ENCODE data around the gene CXCR4. TPM values are rescaled to one million over a fixed set of nuclear protein-coding genes. Genes with fewer than 3 reads are reported as not detected.

Gene CXCR4
- polyA plus RNA-seq, 1 donor from 2014 or later: 0.50 TPM

GRCh38 chr2:136065907-136066306 lies 52.0 kb downstream of the CXCR4 start:
- TF ChIP-seq EP300 (conservative IDR thresholded peaks at IDR 0.05; ENCODE audit: poor library complexity, severe bottlenecking): no peak
- no peak for TF ChIP-seq POLR2AphosphoS5 (IDR thresholded peaks at IDR 0.05)
- no peak for TF ChIP-seq RAD21 (conservative IDR thresholded peaks at IDR 0.05)
- Histone ChIP-seq H3K9me2 (ENCODE audit: insufficient read depth, low read length) (no peaks in the 10 kb centered on the region), H3K9me3 (ENCODE audit: low read length) (no peaks in the 10 kb centered on the region), H3K27ac (ENCODE audit: low read length) (no peak overlapping the region), H2AFZ (ENCODE audit: low read depth, low read length) (no peak overlapping the region), H3K27me3 (ENCODE audit: insufficient read depth, low read depth, low read length) (no peaks in the 10 kb centered on the region), H3K4me3 (ENCODE audit: low read length) (no peak overlapping the region), H3K79me2 (replicated peaks; ENCODE audit: insufficient read depth, low read length) (no peaks in the 10 kb centered on the region), H4K20me1 (ENCODE audit: insufficient read depth) (no peaks in the 10 kb centered on the region), H3K4me2 (ENCODE audit: low read length) (no peak overlapping the region), H3K36me3 (ENCODE audit: insufficient read depth, low read length) (no peaks in the 10 kb centered on the region), H3F3A (ENCODE audit: insufficient read depth, low read length, poor library complexity, severe bottlenecking) (no peaks in the 10 kb centered on the region), H3K9ac (ENCODE audit: low read length) (no peak overlapping the region)

GRCh38 chr2:136065384-136065783 lies 52.6 kb downstream of the CXCR4 start:
- Histone ChIP-seq H2AFZ (ENCODE audit: low read depth, low read length) (no peak overlapping the region), H3K9me3 (ENCODE audit: low read length) (no peaks in the 10 kb centered on the region), H3K36me3 (ENCODE audit: insufficient read depth, low read length) (no peaks in the 10 kb centered on the region), H3K9ac (ENCODE audit: low read length) (no peak overlapping the region), H3K4me3 (ENCODE audit: low read length) (no peak overlapping the region), H3K27me3 (ENCODE audit: insufficient read depth, low read depth, low read length) (no peaks in the 10 kb centered on the region), H3F3A (ENCODE audit: insufficient read depth, low read length, poor library complexity, severe bottlenecking) (no peaks in the 10 kb centered on the region), H3K79me2 (replicated peaks; ENCODE audit: insufficient read depth, low read length) (no peaks in the 10 kb centered on the region), H3K9me2 (ENCODE audit: insufficient read depth, low read length) (no peaks in the 10 kb centered on the region), H4K20me1 (ENCODE audit: insufficient read depth) (no peaks in the 10 kb centered on the region), H3K4me2 (ENCODE audit: low read length) (no peak overlapping the region), H3K27ac (ENCODE audit: low read length) (no peak overlapping the region)
- TF ChIP-seq EZH2 (IDR thresholded peaks at IDR 0.05; ENCODE audit: borderline replicate concordance, insufficient read depth, low read length, poor library complexity, severe bottlenecking) (no peak), POLR2AphosphoS5 (IDR thresholded peaks at IDR 0.05) (no peak), SMC3 (conservative IDR thresholded peaks at IDR 0.05; ENCODE audit: poor library complexity) (no peak), CTCF (IDR thresholded peaks at IDR 0.05; ENCODE audit: poor library complexity, severe bottlenecking) (no peak), MXI1 (conservative IDR thresholded peaks at IDR 0.05; ENCODE audit: poor library complexity, severe bottlenecking) (no peak), RAD21 (conservative IDR thresholded peaks at IDR 0.05) (no peak), REST (IDR thresholded peaks at IDR 0.05; ENCODE audit: borderline replicate concordance) (no peak), TAF1 (IDR thresholded peaks at IDR 0.05; ENCODE audit: low read depth) (no peak), EP300 (conservative IDR thresholded peaks at IDR 0.05; ENCODE audit: poor library complexity, severe bottlenecking) (no peak)

Other genes with a start within 250 kb of the CXCR4 start
- gene MCM6, start 241.7 kb downstream of the CXCR4 start, polyA plus RNA-seq: 7.0 and 7.1 TPM in 2 replicates
- 37.9 and 38.7 TPM in 2 replicates for gene DARS1, start 132.5 kb downstream of the CXCR4 start, polyA plus RNA-seq